Measurements from ENCODE around the gene SETD1B. TPM values are rescaled to one million over a fixed set of nuclear protein-coding genes. Genes with fewer than 3 reads are reported as not detected.

SETD1B gene
- total RNA-seq, 1 donor, result 5.8 TPM

DNA sequence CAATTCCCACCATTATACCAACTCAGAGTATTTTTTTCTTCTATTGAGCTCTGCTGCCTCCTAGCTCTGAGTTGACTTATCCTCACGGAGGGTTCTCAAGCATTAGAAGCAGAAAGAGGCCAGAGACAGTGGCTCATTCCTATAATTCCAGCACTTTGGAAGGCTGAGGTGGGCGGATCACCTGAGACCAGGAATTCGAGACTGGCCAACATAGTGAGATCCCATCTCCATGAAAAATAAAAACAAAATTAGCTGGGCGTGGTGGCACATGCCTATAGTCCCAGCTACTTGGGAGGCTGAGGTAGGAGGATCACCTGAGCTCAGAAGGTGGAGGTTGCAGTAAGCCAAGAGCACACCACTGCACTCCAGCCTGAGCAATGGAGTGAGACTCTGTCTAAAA lies 33.9 kb downstream of the SETD1B start:
- H3K4me1 ChIP-seq (ENCODE audit: insufficient read depth, low read length), result peaks cover 3% of the 10 kb centered on the region

DNA sequence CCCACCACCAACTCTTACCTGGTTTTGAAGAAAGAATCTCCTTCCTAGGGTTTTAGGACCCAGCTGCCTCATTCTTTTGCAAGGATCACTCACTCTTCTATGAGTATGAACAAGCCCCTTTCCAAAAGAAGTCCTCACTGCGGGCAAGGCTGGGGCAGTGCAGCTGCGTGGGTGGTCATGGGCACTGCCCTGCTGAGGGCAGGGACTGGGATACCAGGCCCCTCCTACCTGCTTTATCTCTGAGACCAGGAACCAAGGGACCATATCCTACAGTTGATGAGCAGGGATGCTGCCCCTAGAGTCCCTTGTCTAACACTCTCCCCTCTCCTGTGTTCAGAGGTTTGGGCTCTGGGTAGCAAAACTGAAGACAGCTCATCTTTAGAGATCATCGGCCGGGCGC lies 34.3 kb downstream of the SETD1B start:
- Histone ChIP-seq H3K27me3 (ENCODE audit: insufficient read depth, low read length) (no peaks in the 10 kb centered on the region), H3K36me3 (ENCODE audit: insufficient read depth, low read length) (no peaks in the 10 kb centered on the region), H3K9me3 (ENCODE audit: low read depth, low read length) (no peaks in the 10 kb centered on the region), H2AFZ (ENCODE audit: low read length) (no peak overlapping the region), H3K4me3 (ENCODE audit: insufficient read depth, low read length) (no peak overlapping the region), H4K20me1 (ENCODE audit: insufficient read depth, low read length) (no peaks in the 10 kb centered on the region), H3K4me1 (ENCODE audit: insufficient read depth, low read length) (peaks cover 3% of the 10 kb centered on the region), H3K27ac (ENCODE audit: low read depth, low read length) (no peak overlapping the region), H3K79me2 (ENCODE audit: insufficient read depth, low read length) (no peaks in the 10 kb centered on the region), H3K4me2 (ENCODE audit: insufficient read depth, low read length) (no peak overlapping the region)
- DNase-seq (ENCODE audit: insufficient read length, low spot score, missing footprints), result peak; percentile 3
- TF ChIP-seq, protein P1, sequence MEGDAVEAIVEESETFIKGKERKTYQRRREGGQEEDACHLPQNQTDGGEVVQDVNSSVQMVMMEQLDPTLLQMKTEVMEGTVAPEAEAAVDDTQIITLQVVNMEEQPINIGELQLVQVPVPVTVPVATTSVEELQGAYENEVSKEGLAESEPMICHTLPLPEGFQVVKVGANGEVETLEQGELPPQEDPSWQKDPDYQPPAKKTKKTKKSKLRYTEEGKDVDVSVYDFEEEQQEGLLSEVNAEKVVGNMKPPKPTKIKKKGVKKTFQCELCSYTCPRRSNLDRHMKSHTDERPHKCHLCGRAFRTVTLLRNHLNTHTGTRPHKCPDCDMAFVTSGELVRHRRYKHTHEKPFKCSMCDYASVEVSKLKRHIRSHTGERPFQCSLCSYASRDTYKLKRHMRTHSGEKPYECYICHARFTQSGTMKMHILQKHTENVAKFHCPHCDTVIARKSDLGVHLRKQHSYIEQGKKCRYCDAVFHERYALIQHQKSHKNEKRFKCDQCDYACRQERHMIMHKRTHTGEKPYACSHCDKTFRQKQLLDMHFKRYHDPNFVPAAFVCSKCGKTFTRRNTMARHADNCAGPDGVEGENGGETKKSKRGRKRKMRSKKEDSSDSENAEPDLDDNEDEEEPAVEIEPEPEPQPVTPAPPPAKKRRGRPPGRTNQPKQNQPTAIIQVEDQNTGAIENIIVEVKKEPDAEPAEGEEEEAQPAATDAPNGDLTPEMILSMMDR (IDR thresholded peaks at IDR 0.05; ENCODE audit: extremely low read depth, low read depth, low read length), result no peak

More for the DNA sequence above, 33.9 kb downstream of the SETD1B start:
- no peaks in the 10 kb centered on the region for H3K27me3 ChIP-seq (ENCODE audit: insufficient read depth, low read length)
- no peaks in the 10 kb centered on the region for H3K79me2 ChIP-seq (ENCODE audit: insufficient read depth, low read length)
- H4K20me1 ChIP-seq (ENCODE audit: insufficient read depth, low read length), result no peaks in the 10 kb centered on the region
- H3K4me3 ChIP-seq (ENCODE audit: insufficient read depth, low read length), result no peak overlapping the region
- DNase-seq (ENCODE audit: insufficient read length, low spot score, missing footprints), result no peak
- no peaks in the 10 kb centered on the region for H3K36me3 ChIP-seq (ENCODE audit: insufficient read depth, low read length)
- H3K9me3 ChIP-seq (ENCODE audit: low read depth, low read length), result no peaks in the 10 kb centered on the region
- H3K4me2 ChIP-seq (ENCODE audit: insufficient read depth, low read length), result no peak overlapping the region
- H3K27ac ChIP-seq (ENCODE audit: low read depth, low read length), result no peak overlapping the region
- TF ChIP-seq, protein P1 (IDR thresholded peaks at IDR 0.05; ENCODE audit: extremely low read depth, low read depth, low read length), result peak; percentile 17
- no peak overlapping the region for H2AFZ ChIP-seq (ENCODE audit: low read length)

DNA sequence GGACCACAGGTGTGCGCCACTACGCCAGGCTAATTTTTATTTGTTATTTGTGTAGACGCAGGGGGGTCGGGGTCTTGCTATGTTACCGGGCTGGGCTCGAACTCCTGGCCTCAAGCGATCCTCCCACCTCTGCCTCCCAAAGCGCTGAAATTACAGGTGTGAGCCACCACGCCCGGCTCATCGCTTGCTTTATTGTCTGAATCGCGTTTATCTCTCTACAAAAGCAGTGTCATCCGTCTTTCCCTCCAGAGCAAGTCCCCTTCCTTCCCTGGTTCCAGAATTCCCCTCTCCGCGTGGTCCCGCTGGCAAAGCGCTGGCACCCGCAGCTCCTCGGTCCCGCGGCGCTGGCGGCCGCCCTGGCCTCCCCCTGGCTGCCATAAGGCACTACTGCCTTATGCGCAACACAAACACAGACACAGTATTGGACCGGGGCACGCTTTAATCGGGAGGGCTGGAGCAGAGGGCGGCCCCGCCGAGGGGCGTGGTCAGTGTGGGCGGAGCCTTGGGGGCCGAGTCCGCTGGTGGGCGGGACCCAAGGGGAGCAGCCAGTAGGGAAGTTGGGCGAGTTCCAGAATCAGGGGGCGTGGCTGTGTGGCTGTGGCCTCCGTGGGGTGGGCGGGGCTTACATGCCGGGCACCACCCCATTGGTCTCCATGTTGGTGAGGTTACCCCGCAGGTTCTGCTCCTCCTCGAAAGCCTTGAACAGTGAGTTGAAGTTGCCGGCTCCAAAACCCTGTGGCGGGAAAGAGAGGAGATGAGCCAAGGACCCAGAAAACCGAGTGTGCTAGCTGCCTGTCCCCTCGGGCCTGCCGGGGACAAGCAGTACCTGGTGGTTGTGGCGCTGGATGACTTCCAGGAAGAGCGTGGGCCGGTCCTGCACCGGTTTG lies 35.5 kb downstream of the SETD1B start:
- H3K9me3 ChIP-seq (ENCODE audit: low read depth, low read length), result no peaks in the 10 kb centered on the region
- H3K36me3 ChIP-seq (ENCODE audit: insufficient read depth, low read length), result no peaks in the 10 kb centered on the region
- no peaks in the 10 kb centered on the region for H4K20me1 ChIP-seq (ENCODE audit: insufficient read depth, low read length)
- peaks cover 3% of the 10 kb centered on the region for H3K4me1 ChIP-seq (ENCODE audit: insufficient read depth, low read length)
- peak overlapping the region; percentile 79 for H3K4me3 ChIP-seq (ENCODE audit: insufficient read depth, low read length)
- no peak overlapping the region for H3K27ac ChIP-seq (ENCODE audit: low read depth, low read length)
- H3K79me2 ChIP-seq (ENCODE audit: insufficient read depth, low read length), result no peaks in the 10 kb centered on the region
- TF ChIP-seq, protein P1 (IDR thresholded peaks at IDR 0.05; ENCODE audit: extremely low read depth, low read depth, low read length), result no peak
- peak overlapping the region; percentile 92 for H3K4me2 ChIP-seq (ENCODE audit: insufficient read depth, low read length)
- no peaks in the 10 kb centered on the region for H3K27me3 ChIP-seq (ENCODE audit: insufficient read depth, low read length)
- peak; percentile 99 for DNase-seq (ENCODE audit: insufficient read length, low spot score, missing footprints)
- H2AFZ ChIP-seq (ENCODE audit: low read length), result peak overlapping the region; percentile 96

DNA sequence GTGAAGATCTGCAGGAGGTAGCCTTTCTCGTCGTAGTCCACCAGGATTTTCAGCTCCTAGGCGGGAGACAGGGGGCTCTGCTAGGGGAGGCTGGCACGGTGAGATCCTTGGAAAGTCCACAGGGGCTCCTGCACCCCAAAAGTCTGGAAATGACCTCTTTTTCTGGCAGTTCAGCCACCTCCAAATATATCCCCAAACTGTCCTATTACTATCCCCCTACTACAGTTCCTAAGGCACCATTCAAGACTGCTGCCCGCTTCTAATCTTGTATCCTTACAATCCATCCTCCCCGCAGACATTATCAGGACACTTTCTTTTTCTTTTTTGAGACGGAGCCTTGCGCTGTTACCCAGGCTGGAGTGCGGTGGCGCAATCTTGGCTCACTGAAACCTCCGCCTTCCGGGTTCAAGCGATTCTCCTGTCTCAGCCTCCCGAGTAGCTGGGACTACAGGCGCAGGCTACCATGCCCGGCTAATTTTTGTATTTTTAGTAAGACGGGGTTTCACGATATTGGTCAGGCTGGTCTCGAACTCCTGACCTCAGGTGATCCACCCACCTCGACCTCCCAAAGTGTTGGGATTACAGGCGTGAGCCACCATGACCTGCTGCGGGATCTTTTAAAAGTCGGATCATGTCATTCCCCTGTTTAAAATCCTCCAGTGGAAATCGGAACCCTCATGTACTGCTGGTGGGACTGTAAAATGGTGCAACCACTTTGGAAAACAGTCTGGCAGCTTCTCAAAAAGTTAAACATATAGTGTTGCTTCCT lies 36.4 kb downstream of the SETD1B start:
- H3K79me2 ChIP-seq (ENCODE audit: insufficient read depth, low read length), result no peaks in the 10 kb centered on the region
- H2AFZ ChIP-seq (ENCODE audit: low read length), result peak overlapping the region; percentile 96
- H3K4me2 ChIP-seq (ENCODE audit: insufficient read depth, low read length), result peak overlapping the region; percentile 92
- no peaks in the 10 kb centered on the region for H3K9me3 ChIP-seq (ENCODE audit: low read depth, low read length)
- H3K4me1 ChIP-seq (ENCODE audit: insufficient read depth, low read length), result peaks cover 3% of the 10 kb centered on the region
- H3K36me3 ChIP-seq (ENCODE audit: insufficient read depth, low read length), result no peaks in the 10 kb centered on the region
- no peaks in the 10 kb centered on the region for H3K27me3 ChIP-seq (ENCODE audit: insufficient read depth, low read length)
- no peak overlapping the region for H3K27ac ChIP-seq (ENCODE audit: low read depth, low read length)
- DNase-seq (ENCODE audit: insufficient read length, low spot score, missing footprints), result no peak
- peak overlapping the region; percentile 79 for H3K4me3 ChIP-seq (ENCODE audit: insufficient read depth, low read length)
- TF ChIP-seq, protein P1 (IDR thresholded peaks at IDR 0.05; ENCODE audit: extremely low read depth, low read depth, low read length), result no peak
- H4K20me1 ChIP-seq (ENCODE audit: insufficient read depth, low read length), result no peaks in the 10 kb centered on the region
